Measurements from ENCODE around the gene NOX3. TPM values are rescaled to one million over a fixed set of nuclear protein-coding genes. Genes with fewer than 3 reads are reported as not detected.

Gene NOX3
- total RNA-seq (ENCODE audit: low replicate concordance) = not detected in 2 replicates

GRCh38 chr6:155455766-155456165 is at the start of gene NOX3:
Gene NOX3, minus strand, starts transcription at chr6:155455839. Its CDS starts 39 bp downstream, at chr6:155455800.
- no peak for TF ChIP-seq CTCF (IDR thresholded peaks at IDR 0.05; ENCODE audit: insufficient read depth, low read length)
- DNase-seq (ENCODE audit: low read depth) = no peak
- H3K4me3 ChIP-seq (ENCODE audit: low read depth, low read length) = no peak within 1 kb of the TSS

- no peak overlapping the region for H3K4me3 ChIP-seq (ENCODE audit: low read depth, low read length)
- no peak for TF ChIP-seq CTCF (IDR thresholded peaks at IDR 0.05; ENCODE audit: insufficient read depth, low read length)
- DNase-seq (ENCODE audit: low read depth) = peak; percentile 47
Measured at GRCh38 chr6:155504848-155505607, 49.4 kb upstream of the NOX3 start.

- no peak for DNase-seq (ENCODE audit: low read depth)
- no peak for TF ChIP-seq CTCF (IDR thresholded peaks at IDR 0.05; ENCODE audit: insufficient read depth, low read length)
- H3K4me3 ChIP-seq (ENCODE audit: low read depth, low read length) = no peak overlapping the region
Measured at GRCh38 chr6:155502393-155502792, 46.8 kb upstream of the NOX3 start.

GRCh38 chr6:155499574-155499973 is 43.9 kb upstream of the NOX3 start:
- DNase-seq (ENCODE audit: low read depth) = no peak
- H3K4me3 ChIP-seq (ENCODE audit: low read depth, low read length) = no peak overlapping the region
- TF ChIP-seq CTCF (IDR thresholded peaks at IDR 0.05; ENCODE audit: insufficient read depth, low read length) = no peak

- H3K4me3 ChIP-seq (ENCODE audit: low read depth, low read length) = no peak overlapping the region
- peak; percentile 24 for TF ChIP-seq CTCF (IDR thresholded peaks at IDR 0.05; ENCODE audit: insufficient read depth, low read length)
- DNase-seq (ENCODE audit: low read depth) = peak; percentile 32
Measured at GRCh38 chr6:155498370-155498769, 42.7 kb upstream of the NOX3 start.

GRCh38 chr6:155497273-155497672 is 41.6 kb upstream of the NOX3 start:
- no peak for TF ChIP-seq CTCF (IDR thresholded peaks at IDR 0.05; ENCODE audit: insufficient read depth, low read length)
- DNase-seq (ENCODE audit: low read depth) = no peak
- H3K4me3 ChIP-seq (ENCODE audit: low read depth, low read length) = no peak overlapping the region

Measured in fibroblast of the aortic adventitia (primary cell).